Activated CD4-positive, alpha-beta memory T cell treated with anti-CD3 and anti-CD28 coated beads for 36 hours (primary cell): ENCODE measurements around the gene CACNA1C. TPM values are rescaled to one million over a fixed set of nuclear protein-coding genes. Genes with fewer than 3 reads are reported as not detected.

ENCODE experiments used
- CTCF ChIA-PET: fragments of 350-600 bp; sonication (Branson Sonifier 250); formaldehyde crosslinking; loops from one replicate; lab custom pipeline; 2021; ENCODE audit warnings: antibody characterized with exemption, inconsistent platforms; lab: Charles Lee
- POLR2A ChIA-PET: fragments of 350-600 bp; sonication (Branson Sonifier 250); formaldehyde crosslinking; loops from one replicate; lab custom pipeline; 2021; ENCODE audit warnings: antibody characterized with exemption; lab: Charles Lee
- DNase-seq: peaks from one replicate; pipeline ENCODE4 v3.0.0-alpha.2; 2020
- H3K27ac Mint-ChIP-seq: one replicate; pipeline ENCODE4 v1.8.0; 2021; ENCODE audit warnings: mixed read lengths
- H3K27me3 Mint-ChIP-seq: one replicate; pipeline ENCODE4 v1.8.0; 2021; ENCODE audit warnings: mixed read lengths
- H3K36me3 Mint-ChIP-seq: one replicate; pipeline ENCODE4 v1.8.0; 2021; ENCODE audit warnings: mixed read lengths
- H3K4me1 Mint-ChIP-seq: one replicate; pipeline ENCODE4 v1.8.0; 2021; ENCODE audit warnings: low read depth, mixed read lengths
- H3K4me3 Mint-ChIP-seq: one replicate; pipeline ENCODE4 v1.8.0; 2021; ENCODE audit warnings: mild to moderate bottlenecking, mixed read lengths
- H3K9me3 Mint-ChIP-seq: one replicate; pipeline ENCODE4 v1.8.0; 2021; ENCODE audit warnings: mixed read lengths
- intact Hi-C: fragments of 100-400 bp; cut with micrococcal nuclease; formaldehyde crosslinking; loops from one replicate; pipeline ENCODE4 v1.15.1; 2023
- total RNA-seq, 2 experiments: library from RNA; stranded (reverse); gene quantifications; one replicate each; pipeline ENCODE4 v1.2.3, GENCODE V29; 2021

Gene CACNA1C
- total RNA-seq, 2 experiments from 2014 or later: 0.07 to 0.12 TPM

DNA sequence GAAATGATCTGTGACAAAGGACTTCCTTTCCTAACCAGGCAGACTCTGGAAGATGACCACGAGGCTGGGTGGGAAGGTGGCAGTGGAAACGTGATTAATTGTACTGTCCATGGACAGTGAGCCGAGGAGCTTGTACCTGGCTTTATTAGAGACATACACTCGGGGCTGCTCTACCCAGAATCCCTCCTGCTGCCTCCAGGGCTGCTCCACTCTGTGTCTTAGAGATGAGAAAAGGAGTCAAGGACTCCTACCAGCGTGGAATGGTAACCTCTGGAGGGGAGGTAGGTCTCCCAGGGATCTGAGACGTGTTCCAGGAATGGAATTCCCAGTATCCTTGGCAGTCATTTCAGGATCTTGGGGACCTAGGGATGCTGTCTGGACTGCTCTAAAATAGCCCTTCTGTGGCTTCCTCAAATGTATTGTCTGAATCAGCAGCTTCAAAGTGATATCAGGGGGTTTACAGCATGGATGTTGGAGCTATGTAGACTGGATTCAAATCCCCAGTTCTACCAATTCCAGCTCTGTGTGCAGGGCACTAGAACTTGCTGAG is 237.8 kb downstream of the CACNA1C start:
- peaks cover 6% of the 10 kb centered on the region for H3K4me1 Mint-ChIP-seq
- no peaks in the 10 kb centered on the region for H3K9me3 Mint-ChIP-seq
- ChIA-PET POLR2A (no interaction called here), CTCF (interaction anchor here (0.6 to 2.0 kb wide), 6 partner anchors 9 to 293 kb away, joined by 3 to 7 read pairs (median 3); no protein-coding TSS in a partner anchor)
- no peak overlapping the region for H3K4me3 Mint-ChIP-seq
- no peak overlapping the region for H3K27ac Mint-ChIP-seq
- H3K27me3 Mint-ChIP-seq: peaks cover 11% of the 10 kb centered on the region
- intact Hi-C loops: loop anchor here (2.0 to 5.0 kb wide), 2 partner anchors 234 to 493 kb away; no protein-coding TSS in a partner anchor
- DNase-seq: no peak
- no peaks in the 10 kb centered on the region for H3K36me3 Mint-ChIP-seq

DNA sequence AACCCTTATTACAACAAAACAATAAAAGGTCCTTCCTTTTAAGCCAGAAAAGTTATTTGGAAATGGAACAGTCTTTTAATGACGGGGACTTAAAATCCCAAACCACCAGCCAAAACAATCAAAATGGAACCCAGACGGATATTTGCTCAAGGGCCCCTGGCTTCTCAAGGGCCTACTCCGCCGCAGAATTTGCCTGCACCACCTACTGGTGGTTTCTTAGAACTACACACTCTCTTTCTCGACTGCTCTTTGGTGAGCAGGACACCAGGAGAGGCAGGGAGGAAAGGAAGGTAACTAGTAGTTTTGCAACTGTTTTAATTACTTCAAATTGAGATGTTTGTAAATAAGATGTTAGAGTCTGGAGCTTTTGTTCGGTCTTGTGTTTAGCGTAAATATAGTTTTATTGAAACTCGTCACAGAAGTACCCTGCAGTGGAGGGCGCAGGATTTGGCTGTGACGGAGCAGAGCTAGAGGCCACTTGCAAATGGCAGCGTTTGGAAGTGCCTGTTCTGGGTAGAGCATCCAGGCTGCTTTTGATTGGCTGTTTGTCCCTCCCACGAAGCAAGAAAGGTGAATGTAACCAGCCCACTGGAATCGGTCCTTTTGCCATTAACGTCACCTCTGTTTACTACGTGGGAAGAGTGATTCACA is 238.5 kb downstream of the CACNA1C start:
- H3K27me3 Mint-ChIP-seq: peaks cover 11% of the 10 kb centered on the region
- intact Hi-C loops: loop anchor here (2.0 to 5.0 kb wide), 2 partner anchors 235 to 494 kb away; no protein-coding TSS in a partner anchor
- ChIA-PET POLR2A (no interaction called here), CTCF (interaction anchor here (0.7 to 2.0 kb wide), 4 partner anchors 9 to 256 kb away, joined by 3 to 7 read pairs (median 3); no protein-coding TSS in a partner anchor)
- H3K27ac Mint-ChIP-seq: no peak overlapping the region
- no peak overlapping the region for H3K4me3 Mint-ChIP-seq
- peak; percentile 56 for DNase-seq
- peaks cover 6% of the 10 kb centered on the region for H3K4me1 Mint-ChIP-seq
- H3K36me3 Mint-ChIP-seq: no peaks in the 10 kb centered on the region
- no peaks in the 10 kb centered on the region for H3K9me3 Mint-ChIP-seq

DNA sequence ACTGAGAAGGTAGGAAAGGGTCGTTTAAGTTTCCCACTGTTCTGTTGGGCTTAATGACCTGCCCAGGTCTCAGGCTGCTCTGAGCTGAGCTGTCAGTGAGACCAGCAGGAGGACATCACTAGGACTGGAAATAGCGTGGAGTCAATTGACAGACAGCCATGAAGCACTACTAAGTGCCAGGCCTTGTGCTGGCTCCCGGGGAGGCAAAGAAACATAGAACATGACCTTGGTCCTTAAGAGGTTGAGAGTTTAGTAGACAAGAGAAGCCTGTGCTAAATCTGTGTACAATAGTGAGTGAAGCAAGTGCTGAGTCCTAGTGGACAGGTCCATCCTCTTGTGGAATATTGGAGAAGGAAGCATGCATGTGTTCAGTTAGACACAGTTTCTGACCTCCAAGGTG is 239.2 kb downstream of the CACNA1C start:
- DNase-seq: no peak
- H3K4me3 Mint-ChIP-seq: no peak overlapping the region
- H3K27ac Mint-ChIP-seq: no peak overlapping the region
- intact Hi-C loops: loop anchor here (2.0 to 5.0 kb wide), 2 partner anchors 235 to 495 kb away; no protein-coding TSS in a partner anchor
- H3K36me3 Mint-ChIP-seq: no peaks in the 10 kb centered on the region
- CTCF ChIA-PET: interaction anchor here (0.7 to 2.0 kb wide), 3 partner anchors 8 to 15 kb away, joined by 3 to 7 read pairs (median 3); no protein-coding TSS in a partner anchor
- POLR2A ChIA-PET: no interaction called here
- H3K4me1 Mint-ChIP-seq: peaks cover 6% of the 10 kb centered on the region
- no peaks in the 10 kb centered on the region for H3K9me3 Mint-ChIP-seq
- H3K27me3 Mint-ChIP-seq: peaks cover 11% of the 10 kb centered on the region

DNA sequence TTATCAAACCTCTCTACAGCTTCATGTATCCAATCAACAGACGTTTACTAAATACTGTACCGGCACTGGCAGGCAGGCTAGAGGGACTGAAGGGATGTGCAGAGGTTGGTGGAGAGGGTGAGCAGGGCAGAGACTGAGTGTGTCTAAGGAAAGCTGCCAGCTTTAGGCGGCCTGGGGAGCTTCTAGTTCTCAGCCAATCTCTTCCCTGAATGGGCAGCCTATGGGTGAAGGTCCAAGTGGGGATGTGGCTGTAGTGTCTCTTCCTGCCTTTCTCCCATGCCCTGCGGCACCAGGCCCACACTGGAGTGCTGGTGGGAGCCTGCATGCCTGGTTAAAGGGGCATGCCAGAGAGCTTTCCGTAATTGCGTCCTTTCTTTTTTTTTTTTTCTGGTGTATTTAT is 239.8 kb downstream of the CACNA1C start:
- ChIA-PET POLR2A (no interaction called here), CTCF (interaction anchor here (1.0 kb wide), 1 partner anchor 9 kb away, joined by 3 read pairs; no protein-coding TSS in a partner anchor)
- DNase-seq: no peak
- H3K27me3 Mint-ChIP-seq: peaks cover 7% of the 10 kb centered on the region
- no peaks in the 10 kb centered on the region for H3K36me3 Mint-ChIP-seq
- no peak overlapping the region for H3K27ac Mint-ChIP-seq
- no peaks in the 10 kb centered on the region for H3K9me3 Mint-ChIP-seq
- no peak overlapping the region for H3K4me3 Mint-ChIP-seq
- peaks cover 6% of the 10 kb centered on the region for H3K4me1 Mint-ChIP-seq
- intact Hi-C loops: loop anchor here (5.0 kb wide), 1 partner anchor 495 kb away; no protein-coding TSS in a partner anchor

DNA sequence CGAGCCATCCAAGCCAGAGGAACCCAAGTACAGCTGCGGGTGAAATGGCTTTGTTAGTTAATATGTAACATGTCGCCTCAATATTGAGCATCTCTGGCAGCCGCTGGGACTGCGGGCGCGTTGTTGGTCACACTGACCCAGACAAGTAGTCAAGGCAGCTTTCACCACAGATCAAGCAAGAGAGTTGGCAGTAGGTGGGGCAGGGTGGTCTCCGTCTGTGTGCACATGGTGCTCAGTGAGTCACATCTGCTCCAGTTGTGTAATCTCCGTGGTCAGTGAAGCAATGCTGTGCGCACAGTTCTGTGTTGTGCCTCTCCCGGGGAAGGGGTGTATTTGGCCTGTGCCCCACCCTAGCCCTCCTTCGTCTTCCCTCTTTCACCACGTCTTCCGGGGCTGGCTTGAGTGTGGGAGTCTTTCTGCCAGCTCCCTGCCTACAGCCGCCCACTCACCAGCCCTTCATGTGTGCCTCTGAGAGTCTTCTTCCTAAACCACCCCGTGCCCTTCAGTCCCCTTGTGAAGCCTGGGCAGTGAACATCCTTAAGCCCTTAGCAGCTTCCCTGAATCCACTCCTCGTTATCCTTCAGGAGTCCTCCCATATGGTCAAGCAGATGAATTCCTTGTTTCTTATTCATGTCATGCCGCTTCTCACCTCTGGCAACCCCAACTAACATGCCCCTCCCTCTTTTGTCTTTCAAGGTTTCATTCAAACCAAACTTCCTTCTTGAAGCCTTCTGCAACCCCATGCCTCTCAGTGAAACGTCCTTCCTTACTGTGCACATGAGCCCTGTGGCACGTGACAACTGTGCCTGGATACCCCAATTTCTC is 242.1 kb downstream of the CACNA1C start:
- Mint-ChIP-seq H3K4me3 (no peak overlapping the region), H3K27ac (no peak overlapping the region), H3K4me1 (peaks cover 10% of the 10 kb centered on the region), H3K9me3 (no peaks in the 10 kb centered on the region), H3K36me3 (no peaks in the 10 kb centered on the region), H3K27me3 (peaks cover 3% of the 10 kb centered on the region)
- CTCF ChIA-PET: no interaction called here
- intact Hi-C loops: loop anchor here (5.0 kb wide), 1 partner anchor 498 kb away; no protein-coding TSS in a partner anchor
- DNase-seq: no peak
- POLR2A ChIA-PET: no interaction called here

DNA sequence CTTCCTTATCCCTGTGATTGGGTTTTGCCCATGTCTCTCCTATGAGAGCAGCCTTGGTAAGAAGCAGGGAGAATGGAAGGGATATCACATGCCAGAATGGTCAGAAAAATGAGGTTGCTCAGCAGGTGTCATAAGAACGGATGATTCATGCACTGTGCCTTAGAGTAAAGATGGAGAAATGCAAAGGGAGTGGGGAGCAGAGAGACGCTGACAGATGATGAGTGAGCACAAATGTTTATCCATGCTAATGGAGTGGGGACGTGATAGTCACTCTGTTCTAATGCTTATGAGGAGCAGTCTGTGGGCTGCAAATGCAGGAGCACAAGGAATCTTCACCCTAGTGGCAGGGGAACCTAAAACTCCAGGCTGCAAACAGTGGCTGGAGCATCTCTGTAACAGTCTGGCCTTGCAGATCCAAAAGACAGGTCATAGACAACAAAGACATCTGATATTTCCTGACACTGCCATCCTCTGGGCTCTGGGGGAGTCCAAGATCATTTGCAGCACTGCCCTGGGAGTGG is 243.2 kb downstream of the CACNA1C start:
- CTCF ChIA-PET: no interaction called here
- Mint-ChIP-seq H3K27ac (no peak overlapping the region), H3K36me3 (no peaks in the 10 kb centered on the region), H3K4me3 (no peak overlapping the region), H3K27me3 (peaks cover 5% of the 10 kb centered on the region), H3K9me3 (no peaks in the 10 kb centered on the region), H3K4me1 (peaks cover 10% of the 10 kb centered on the region)
- POLR2A ChIA-PET: no interaction called here
- DNase-seq: no peak
- intact Hi-C loops: no loop called here

GRCh38 chr12:2297004-2297403 is 244.2 kb downstream of the CACNA1C start:
- peaks cover 10% of the 10 kb centered on the region for H3K4me1 Mint-ChIP-seq
- H3K36me3 Mint-ChIP-seq: no peaks in the 10 kb centered on the region
- H3K27ac Mint-ChIP-seq: no peak overlapping the region
- intact Hi-C loops: no loop called here
- ChIA-PET CTCF (no interaction called here), POLR2A (no interaction called here)
- no peak overlapping the region for H3K4me3 Mint-ChIP-seq
- no peaks in the 10 kb centered on the region for H3K9me3 Mint-ChIP-seq
- DNase-seq: no peak
- peaks cover 5% of the 10 kb centered on the region for H3K27me3 Mint-ChIP-seq

- POLR2A ChIA-PET: no interaction called here
- peaks cover 10% of the 10 kb centered on the region for H3K4me1 Mint-ChIP-seq
- CTCF ChIA-PET: no interaction called here
- no peak overlapping the region for H3K4me3 Mint-ChIP-seq
- no peak for DNase-seq
- no peaks in the 10 kb centered on the region for H3K36me3 Mint-ChIP-seq
- no peak overlapping the region for H3K27ac Mint-ChIP-seq
- intact Hi-C loops: no loop called here
- peaks cover 5% of the 10 kb centered on the region for H3K27me3 Mint-ChIP-seq
- no peaks in the 10 kb centered on the region for H3K9me3 Mint-ChIP-seq
Measured at GRCh38 chr12:2297658-2298057, 244.9 kb downstream of the CACNA1C start.

DNA sequence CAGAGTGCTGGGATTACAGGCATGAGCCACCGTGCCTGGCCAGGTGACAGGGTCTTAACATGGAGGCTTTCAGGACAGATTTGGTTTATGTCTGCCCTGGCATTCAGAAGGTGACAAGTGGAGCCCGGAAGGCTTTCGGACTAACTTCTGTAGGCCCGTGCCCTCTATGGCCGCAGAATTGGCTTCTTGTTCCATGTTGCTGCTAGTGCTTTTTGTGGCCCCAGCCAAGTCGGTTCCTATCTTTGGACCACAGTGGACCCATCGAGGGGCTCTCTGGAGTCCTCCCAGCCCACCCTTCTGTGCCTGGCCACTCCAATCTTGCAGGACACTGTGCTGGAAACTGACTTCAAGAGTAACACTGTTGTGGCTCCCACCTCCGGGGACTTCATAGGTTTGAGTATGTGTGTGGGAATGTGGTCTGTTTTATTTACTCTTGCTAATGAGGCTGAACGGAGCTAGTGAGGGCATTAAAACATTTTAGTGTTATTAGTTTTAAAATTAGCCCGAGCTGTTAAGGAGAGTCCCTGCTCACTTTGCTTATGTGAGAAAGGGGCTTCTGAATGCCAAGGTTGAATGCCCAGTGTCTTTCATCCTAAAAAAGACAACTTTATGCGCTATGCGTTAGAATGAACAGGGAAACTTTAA is 245.9 kb downstream of the CACNA1C start:
- no peaks in the 10 kb centered on the region for H3K36me3 Mint-ChIP-seq
- POLR2A ChIA-PET: no interaction called here
- H3K4me3 Mint-ChIP-seq: no peak overlapping the region
- no peaks in the 10 kb centered on the region for H3K9me3 Mint-ChIP-seq
- intact Hi-C loops: no loop called here
- H3K4me1 Mint-ChIP-seq: peaks cover 10% of the 10 kb centered on the region
- no peak overlapping the region for H3K27ac Mint-ChIP-seq
- peaks cover 5% of the 10 kb centered on the region for H3K27me3 Mint-ChIP-seq
- CTCF ChIA-PET: no interaction called here
- DNase-seq: no peak

DNA sequence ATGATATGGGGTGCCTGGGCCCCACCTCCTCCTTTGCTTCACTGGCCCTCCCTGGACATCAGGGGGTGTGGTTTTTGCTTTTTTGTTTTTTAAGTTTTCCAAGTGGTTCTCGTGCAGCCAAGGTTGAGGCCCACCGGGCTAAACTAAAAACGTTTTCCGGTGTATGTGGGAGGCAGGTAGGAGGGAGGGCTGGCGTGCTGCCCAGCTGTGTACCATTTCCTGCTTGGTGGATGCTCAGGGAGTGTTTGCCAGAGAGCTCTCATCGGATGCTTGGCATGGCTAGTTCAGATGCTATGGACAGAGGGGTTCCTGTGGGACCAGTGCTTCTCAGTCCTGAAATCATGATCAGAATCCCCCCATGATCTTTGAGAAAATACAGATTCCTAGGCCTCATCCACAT is 246.4 kb downstream of the CACNA1C start:
- H3K27me3 Mint-ChIP-seq: peaks cover 9% of the 10 kb centered on the region
- intact Hi-C loops: no loop called here
- H3K36me3 Mint-ChIP-seq: no peaks in the 10 kb centered on the region
- ChIA-PET POLR2A (no interaction called here), CTCF (interaction anchor here (1.5 kb wide), 1 partner anchor 8 kb away, joined by 7 read pairs; no protein-coding TSS in a partner anchor)
- no peak overlapping the region for H3K4me3 Mint-ChIP-seq
- no peaks in the 10 kb centered on the region for H3K9me3 Mint-ChIP-seq
- peaks cover 10% of the 10 kb centered on the region for H3K4me1 Mint-ChIP-seq
- no peak overlapping the region for H3K27ac Mint-ChIP-seq
- DNase-seq: peak; percentile 17

DNA sequence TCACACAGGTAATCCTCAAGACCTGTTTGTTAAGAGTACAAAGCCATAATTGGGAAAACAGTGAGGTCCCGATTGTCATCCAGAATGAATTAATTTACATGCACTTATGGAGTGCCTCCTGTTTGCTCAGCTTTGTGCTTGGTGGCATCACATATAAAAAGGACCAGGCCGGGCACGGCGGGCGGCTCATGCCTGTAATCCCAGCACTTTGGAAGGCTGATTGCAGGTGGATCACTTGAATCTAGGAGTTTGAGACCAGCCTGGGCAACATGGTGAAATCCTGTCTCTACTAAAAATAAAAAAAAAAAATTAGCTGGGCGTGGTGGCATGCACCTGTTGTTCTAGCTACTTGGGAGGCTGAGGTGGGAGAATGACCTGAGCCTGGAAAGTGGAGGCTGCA is 247.4 kb downstream of the CACNA1C start:
- ChIA-PET CTCF (interaction anchor here (1.5 kb wide), 1 partner anchor 9 kb away, joined by 7 read pairs; no protein-coding TSS in a partner anchor), POLR2A (no interaction called here)
- H3K4me1 Mint-ChIP-seq: peaks cover 5% of the 10 kb centered on the region
- H3K27ac Mint-ChIP-seq: no peak overlapping the region
- H3K27me3 Mint-ChIP-seq: peaks cover 9% of the 10 kb centered on the region
- intact Hi-C loops: no loop called here
- no peaks in the 10 kb centered on the region for H3K36me3 Mint-ChIP-seq
- DNase-seq: no peak
- H3K9me3 Mint-ChIP-seq: no peaks in the 10 kb centered on the region
- H3K4me3 Mint-ChIP-seq: no peak overlapping the region
